HG02610 (cell line): ENCODE results near the gene CREB3.
A peak's percentile ranks its signal among the peaks of the same experiment; 100 is the strongest.

ENCODE experiments used
- ATAC-seq: cut with Tn5 transposase; IDR thresholded peaks from one replicate; pipeline ENCODE4 v1.9.1; 2021; ENCODE audit warnings: mild to moderate bottlenecking, moderate library complexity; ENCODE audit not compliant: unreplicated experiment

Gene CREB3

DNA sequence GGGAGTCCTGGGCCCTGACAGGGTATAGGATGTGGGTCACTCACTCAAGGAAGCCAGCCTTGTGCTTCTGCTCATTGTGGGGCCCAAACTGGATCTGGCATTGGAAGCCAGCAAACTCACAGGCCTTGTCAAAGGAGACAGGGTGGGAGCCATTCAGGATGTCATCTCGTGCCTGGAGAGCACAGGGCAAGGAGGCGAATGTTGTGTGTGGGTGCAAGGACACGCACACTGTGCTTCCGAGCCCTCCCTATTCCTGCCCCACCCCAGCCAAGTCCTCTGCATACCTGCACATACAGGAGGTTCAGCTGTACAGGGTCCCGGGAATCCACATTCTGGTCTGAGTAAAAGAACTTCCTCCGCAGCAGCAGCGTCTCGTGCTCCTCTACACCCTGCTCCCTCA, 8.6 kb upstream of the CREB3 start:
- no peak for ATAC-seq

DNA sequence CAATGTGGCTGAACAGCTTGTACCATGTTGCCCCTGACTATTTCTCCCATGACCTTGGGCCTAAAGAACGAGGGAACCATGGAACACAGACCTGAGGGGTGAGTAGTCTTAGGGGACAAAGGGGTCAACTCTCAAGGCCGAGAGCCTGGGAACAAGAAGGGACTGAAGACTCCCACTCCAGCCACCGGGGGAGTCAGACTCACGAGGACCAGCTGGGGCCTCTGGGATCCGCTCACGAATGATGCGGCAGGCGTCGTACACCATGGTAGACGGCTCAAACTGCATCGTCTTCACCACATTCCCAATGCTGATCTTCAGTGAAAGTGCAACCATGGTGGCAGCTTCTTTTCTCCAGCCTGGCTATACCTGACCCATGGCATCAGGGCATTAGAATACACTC, 7.1 kb upstream of the CREB3 start:
- ATAC-seq = no peak

DNA sequence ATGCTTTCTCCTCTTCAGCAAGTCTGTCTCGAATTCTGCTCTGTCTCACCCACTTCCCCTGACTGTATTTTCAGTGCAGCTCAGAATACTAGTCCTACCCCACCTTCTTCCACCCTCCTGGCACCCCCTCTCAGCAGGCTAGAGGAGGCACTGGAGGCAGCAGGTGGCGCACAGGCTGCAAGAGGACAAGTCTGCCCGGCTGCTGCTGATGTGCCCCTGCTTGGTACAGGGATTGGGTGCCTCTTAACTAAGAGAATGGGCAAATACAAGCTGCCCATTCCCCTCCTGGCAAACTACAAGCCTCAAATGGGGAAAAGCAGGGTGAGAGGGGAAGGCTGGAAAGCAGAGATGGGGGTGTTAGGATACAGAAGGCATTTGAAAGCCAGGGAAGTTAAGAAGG, 5.5 kb upstream of the CREB3 start:
- no peak for ATAC-seq

DNA sequence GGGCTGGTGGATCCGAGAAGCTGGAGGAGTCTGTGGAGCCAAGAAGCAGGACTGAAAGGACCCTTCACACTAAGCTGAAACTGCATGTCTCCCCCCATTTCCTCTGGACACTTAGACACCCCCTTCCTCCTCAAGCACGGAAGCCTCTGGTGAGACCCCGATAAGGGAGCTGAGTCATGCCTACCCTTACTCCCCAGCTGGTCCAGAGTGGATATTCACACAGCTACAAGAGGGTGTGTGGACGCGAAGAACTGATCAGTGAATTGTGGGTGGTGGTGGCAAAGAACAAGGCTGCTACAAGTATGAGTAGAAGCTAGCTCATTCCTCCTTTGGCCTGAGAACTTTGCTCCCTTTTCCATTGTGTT, 4.8 kb upstream of the CREB3 start:
- ATAC-seq = no peak

DNA sequence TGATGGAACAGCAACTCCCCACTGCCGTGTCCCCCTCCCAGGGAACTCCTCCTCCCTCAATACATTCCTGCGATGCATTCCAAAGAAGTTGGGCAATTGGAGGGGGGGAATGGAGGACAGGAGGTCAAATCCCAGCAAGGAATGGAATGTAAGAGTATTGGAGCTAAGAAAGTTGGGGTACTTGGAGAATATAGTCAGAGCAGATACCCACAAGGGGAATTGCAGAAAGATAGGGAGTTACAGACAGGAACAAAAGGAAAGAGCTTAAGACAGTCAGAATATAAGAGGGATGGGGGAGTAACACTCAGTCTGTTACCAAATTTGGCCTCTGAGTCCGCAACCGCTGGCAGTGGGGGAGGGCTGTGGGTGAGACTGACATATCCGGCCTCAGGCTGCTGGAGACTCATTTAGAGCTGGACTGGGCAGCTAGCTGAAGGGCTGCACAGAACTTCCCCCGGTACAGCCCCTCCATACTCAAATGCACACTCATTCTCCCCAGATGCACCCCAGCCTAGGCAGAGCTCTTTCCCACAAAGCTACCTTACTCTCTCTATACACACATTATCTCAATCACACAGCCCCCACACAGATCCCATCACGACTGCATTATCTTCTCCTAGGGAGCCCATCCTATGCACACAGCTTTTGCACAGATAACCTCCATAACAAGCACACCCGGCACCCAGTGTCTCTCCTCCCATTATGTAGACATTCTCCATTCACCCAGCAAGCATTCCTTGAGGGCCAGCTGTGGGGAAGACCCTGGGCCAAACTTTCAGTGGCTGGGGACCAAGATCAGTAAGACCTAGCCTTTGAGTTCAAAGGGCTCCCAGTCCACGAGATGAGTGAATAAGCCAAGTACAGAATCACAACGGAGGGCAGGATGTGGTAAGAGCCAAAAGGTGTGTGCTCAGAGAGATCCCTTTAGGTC, 4.2 kb upstream of the CREB3 start:
- ATAC-seq = peak; percentile 14

DNA sequence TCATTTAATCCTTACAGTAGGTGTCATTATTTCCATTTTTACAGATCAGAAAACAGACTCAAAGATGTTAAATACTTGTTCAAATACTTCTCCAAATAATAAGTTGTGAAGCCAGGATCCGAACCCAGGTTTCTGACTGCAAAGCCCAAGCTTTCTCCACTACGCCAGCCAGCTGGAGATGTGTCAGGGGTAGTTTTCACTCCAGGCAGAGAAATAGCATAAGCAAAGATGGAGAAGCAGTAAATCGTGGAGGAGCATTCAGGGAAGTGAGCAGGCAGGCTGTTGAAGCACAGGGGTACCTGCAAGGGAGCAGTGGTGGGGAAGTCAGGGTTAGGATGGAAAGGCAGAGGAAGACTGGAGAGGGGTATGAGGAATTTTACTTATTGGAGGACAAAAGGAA, 3.4 kb upstream of the CREB3 start:
- no peak for ATAC-seq

DNA sequence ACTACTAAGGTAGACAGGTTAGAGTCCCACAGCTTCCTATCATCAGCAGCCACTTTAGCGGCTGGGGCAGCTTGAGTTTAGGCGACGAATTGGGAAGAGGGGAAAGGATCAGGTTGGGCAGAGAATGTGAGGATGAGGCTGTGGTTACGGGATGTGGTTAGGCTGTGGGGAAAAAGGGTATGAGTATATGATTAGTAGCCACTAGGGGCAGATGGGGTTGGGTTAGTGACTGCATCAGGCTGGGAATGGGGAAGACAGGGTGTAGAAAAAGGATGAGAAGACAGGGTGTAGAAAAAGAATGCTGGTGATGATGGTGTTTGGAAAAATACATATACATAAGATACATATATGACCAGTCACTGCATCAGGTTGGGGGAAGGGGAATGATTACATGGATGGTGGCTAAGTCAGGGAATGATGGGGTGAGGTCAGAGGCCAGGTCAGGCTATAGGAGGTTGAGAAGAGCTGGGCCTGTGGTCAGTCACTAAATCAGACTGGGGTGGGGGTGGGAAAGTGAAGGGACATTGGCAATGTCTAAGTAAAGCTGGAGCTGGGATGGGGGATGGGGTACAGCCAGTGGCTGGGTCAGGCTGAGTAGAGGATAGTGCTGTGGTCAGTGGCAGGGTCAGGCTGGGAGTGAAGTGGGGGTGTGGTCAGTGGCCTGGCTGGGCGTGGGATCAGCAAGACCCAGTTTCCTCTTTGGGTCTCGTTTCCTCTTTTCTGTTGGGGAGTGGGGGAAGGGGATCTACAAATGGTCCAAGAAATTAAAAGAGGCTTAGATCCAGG, 2.6 kb upstream of the CREB3 start:
- no peak for ATAC-seq

DNA sequence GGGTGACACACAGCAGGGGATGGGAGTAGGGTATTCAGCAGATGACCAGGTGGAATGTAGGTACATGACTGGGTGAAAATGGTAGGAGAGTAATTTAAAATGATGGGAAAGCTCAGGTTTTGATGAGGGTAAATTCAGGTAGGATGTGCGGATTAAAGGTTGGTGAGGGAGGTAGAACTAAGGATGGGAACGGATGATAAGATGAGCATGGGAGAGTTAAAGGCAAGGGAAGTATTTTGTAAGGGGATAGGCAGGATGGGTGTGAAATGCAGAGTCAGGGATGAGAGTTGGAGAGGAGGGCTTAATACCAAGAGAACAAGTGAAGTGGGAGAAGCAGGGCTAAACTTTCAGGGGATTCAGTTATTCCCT, 2.0 kb upstream of the CREB3 start:
- no peak for ATAC-seq

DNA sequence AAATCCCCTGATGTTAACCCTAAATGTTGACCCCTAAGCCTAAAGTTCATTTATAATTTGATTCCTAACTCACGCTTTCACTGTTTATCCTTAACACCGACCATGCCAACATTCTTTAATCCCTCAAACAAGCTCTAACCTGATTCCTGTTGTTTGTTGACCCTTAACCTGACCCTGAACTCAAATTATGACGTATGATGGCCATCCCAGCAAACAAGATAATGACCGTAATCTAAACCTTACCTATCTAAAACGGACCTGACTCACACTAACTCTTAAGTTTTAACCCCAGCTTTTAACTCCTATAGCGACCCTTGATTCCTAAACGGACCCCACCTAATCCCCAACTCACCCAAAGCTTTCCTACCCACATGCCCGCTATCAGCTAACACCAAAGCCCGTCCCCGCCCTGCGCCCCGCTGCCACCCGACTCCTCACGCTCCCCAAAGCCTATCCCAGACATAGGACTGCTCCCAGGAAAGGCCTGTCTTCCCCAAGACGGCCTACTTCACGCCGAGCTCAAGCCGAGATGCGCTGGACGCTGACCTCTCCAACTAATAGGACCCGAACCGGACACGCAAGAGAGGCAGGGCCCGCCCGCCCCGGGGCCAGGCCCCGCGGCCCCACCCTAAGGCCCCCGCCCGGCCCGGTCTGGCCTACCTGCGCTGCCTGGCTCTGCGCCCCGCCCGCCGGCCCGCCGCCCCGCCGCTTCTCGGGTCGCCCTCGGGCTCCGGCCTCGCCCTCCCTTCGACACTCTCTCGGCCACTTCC, 866 bp upstream of the CREB3 start:
- no peak for ATAC-seq

DNA sequence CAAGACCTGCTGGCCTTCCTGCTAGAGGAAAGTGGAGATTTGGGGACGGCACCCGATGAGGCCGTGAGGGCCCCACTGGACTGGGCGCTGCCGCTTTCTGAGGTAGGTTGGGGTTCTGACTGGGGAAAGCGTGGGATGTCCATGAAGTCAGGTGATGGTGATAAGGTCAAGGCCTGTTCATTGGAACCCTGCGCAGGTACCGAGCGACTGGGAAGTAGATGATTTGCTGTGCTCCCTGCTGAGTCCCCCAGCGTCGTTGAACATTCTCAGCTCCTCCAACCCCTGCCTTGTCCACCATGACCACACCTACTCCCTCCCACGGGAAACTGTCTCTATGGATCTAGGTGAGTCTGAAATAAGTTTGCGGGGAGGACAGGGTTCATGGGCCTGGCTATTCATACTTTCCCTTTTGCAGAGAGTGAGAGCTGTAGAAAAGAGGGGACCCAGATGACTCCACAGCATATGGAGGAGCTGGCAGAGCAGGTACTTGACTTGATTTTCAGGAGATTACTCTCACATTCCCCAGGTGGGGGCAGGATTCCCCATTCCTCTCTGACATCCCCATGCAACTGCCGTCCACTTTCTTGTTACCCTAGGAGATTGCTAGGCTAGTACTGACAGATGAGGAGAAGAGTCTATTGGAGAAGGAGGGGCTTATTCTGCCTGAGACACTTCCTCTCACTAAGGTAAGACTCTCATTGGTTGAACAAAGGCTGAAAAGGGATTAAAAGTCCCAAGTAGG, 505 bp downstream of the CREB3 start:
- no peak for ATAC-seq

DNA sequence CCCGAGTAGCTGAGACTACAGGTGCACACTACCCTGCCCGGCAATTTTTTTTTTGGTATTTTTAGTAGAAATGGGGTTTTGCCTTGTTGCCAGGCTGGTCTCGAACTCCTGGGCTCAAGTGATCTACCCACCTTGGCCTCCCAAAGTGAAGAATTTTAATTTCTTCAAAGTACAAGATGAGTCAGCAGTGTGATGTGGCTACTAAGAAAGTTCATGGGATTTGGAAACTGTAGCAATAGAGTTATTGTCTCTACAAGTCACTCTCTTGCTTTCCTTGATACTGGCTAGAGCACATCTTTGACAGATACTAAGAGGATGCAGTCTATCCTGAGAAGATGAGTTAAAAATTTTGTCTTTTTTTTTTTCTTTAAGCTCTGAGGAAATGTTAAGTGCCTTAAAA, 1.6 kb downstream of the CREB3 start:
- no peak for ATAC-seq

DNA sequence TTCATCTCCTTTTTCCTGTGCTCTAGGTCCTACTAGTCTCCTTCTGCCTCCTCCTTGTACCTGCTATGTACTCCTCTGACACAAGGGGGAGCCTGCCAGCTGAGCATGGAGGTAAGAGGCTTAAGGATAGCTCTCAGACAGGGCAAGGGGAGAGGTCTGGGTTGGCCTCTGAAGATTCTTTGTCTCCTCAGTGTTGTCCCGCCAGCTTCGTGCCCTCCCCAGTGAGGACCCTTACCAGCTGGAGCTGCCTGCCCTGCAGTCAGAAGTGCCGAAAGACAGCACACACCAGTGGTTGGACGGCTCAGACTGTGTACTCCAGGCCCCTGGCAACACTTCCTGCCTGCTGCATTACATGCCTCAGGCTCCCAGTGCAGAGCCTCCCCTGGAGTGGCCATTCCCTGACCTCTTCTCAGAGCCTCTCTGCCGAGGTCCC, 3.8 kb downstream of the CREB3 start:
- ATAC-seq = peak; percentile 21

DNA sequence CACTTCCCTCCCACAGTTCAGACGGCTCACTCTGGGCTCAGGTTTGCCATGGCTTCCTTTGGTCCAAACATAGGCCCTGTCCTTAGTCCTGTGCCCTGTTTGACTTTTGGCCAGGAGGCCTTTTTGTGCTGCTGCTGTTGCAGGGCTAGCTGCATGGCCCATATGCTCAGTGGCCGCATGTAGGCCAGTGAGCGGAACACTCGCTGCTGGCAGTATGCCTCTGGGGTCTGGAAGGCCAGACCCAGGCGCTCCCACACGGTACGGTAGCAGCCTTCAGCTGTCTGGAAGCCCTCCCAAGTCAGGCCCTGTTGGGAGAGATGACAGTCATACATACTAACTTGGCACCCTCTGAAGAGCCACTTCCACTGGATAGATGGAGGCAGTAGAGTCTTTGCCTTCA, 4.7 kb downstream of the CREB3 start:
- no peak for ATAC-seq

DNA sequence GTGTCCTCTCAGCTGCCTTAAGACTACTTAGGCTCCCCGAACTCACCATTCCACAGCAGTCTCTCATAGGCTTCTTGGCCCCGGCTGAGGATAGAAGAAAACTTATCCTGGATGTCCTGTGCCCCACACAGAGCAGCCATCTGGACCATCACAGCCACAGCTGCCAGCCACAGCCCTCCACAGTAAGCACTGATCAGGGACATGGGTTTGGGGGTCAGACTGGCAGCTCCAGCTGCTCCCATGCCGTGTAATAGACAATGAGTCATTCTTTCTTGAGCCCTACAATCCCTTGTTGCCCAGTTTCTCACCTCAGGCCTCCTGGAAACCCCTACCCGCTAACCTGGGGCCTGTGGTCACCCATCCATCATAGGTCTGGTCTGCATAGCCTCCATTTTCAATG, 5.7 kb downstream of the CREB3 start:
- ATAC-seq = no peak

DNA sequence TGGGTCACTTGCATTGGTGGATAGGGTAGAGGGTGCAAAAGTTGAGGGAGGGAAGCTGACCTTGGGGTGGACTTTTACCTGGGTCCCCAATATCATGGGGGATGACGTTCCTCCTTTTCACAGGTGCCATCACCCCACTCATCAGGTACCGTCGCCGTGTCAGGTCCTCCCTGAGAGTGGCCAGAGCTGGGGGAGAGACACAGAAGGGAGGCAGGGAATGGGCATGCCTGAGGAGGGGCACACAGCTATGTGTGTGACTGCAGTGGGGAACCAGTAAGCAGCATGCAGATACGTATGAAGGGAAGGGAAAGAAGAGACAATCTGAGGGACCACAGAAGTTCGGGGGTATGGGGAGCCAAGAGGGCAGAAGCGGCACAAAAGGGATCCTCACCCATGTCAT, 6.5 kb downstream of the CREB3 start:
- ATAC-seq = no peak

DNA sequence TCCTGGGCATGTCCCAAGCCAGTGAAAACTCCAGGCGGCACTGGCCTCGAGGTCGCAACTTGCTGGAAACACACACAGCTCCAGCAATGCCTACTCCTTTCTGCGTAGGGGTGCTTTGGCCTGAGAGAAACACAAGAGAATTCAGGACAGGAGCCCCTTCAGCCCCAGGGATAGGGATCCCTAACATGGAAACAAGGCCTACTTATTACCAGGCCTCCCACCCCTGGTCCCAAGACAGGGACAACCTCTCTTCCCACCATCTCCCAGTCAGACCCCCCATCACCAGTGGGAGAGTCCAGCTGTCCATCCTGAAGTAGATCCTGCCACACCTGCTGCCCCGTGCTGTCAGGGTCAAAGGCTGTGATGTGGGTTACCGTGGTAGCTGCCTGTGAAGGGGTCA, 7.8 kb downstream of the CREB3 start:
- no peak for ATAC-seq

DNA sequence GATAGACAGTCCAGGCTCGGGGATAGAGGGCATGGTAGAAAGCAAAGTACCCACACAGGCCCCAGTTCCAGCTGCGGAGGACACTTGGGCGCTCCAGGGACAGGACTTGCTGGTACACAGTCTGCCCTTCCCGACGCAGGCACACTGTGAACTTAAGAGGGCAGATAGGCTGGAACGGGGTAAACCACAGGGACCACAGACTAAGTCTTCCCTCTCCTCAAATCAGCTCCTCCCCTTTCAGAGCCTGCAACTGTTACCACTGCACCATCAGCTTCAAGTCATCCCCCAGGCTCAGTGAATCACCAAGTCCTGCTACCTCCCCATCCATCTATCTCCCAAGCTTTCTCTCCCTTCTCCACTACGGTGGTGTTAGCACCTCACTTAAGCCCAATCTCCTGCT, 9.3 kb downstream of the CREB3 start:
- ATAC-seq = no peak

DNA sequence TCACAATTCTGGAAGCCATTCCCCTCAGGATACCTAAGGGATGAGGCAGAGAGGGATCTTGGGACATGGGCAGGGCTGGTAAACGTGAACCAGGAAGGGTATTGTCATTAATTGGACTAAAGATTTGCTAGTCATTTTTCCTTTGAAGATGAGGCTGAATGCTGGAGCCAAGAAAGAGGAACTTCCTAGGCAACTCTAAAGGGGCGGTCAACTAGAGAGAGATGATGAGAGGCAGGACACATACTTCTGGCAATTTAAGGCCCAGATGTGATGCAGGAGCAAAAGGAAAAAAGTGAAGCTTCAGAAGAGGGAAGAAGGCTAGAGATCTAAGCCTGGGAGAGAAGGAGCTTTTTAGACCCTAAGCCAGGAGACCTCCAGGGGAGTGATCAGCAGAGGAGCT, 11.0 kb downstream of the CREB3 start:
- no peak for ATAC-seq

DNA sequence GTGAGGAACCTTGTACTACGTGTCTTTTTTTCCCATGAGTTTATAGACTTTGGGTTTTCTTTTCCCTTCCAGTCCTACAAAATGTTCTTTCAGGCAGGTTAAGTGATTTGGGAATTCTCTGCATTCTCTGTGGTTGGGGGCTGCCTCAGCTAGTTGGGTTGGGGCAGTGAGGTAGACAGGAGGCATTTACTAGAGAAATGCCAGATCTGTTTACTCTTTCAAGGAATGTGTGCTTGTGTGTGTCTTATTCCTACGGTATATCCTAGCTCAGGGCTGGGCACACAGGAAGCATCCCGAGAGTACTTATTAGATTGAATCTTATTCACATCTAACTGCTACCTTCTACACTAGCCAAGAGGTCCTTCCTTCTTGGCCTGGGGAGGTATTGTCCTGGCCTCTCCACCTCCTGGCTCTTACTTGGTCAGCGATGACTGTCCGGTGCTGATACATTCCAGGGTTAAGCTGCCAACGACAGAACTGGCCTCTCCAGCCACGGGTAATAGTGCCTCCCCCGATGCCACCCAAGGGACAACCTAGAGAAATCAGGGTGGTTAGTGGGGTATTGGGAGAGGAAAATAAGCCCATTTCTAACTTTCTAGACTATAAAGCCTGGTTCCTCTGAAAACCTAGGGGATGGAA, 11.5 kb downstream of the CREB3 start:
- no peak for ATAC-seq

DNA sequence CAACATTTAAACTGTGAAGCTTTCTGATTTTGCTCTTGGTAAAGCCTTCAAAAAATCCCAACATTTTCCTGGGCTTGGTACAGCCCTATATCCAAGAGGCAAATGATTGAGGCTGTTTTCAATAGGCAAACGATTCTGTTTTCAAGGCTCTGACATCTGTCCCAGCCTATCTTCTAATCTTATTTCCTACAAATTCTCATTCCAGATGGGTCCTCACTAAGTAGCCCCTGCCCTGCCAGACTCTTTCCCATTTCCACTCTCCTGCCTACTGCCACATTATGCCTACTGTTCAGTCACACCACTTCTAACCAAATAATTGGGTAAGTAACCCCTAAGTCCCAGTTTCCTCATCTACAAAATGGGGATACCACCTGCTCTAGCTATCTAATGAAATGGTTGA, 13.1 kb downstream of the CREB3 start:
- ATAC-seq = no peak
